Measurements from ENCODE around the gene GPR137C.
"Not testable (repeated sequence)": the region's sequence is repeated elsewhere in the genome, so short reads cannot be mapped to it uniquely, and the experiment has no call there.

GPR137C gene

DNA sequence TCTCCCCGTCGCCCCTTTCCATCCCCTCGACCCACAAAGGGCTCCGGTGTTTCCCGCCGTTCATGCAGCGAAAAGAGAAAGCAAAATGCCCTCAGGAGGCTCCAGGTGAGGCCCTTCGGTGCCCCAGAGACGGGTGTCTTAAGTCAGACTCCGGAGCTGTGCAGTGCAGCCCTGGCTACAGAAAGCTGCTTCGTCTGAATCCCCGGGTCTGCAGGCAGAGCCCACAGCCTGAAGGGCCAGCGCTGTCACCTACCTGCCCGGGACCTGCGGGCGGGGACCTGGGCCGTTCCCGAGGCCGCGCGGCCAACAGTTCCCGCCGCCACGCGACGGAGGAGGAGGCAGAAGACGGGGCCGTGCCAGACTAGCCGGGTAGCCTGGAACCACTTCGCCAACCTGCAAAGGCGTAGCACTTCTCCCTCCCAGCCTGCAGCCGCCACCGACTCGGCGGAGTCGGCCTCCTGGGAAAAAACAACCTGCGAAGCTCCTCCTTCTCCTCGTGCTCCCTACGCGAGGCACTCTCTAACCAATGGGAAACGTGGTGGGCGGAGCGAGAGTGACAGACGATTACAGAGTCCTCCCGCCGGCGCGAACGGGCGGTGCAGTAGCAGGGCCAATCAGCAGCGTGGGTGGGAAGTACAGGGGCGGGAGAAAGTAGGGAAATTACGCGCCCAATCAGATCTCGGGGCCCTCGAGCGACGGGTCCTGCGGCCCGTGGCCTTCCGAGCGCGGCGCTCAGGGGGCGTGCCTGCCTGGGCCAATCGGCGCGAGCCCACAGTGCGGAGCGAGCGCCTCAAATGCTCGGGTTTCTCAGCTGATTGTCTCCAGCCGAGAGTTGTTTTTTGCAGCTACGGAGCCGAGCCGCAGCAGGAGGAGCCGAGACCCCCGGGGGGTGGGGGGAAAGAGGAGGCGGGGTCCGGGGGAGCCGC lies at the start of gene GPR137C, which contains the start of gene TXNDC16:
Gene GPR137C, plus strand, starts transcription at position 774 of the 926 bp plus-strand sequence. CDS start 312 bp downstream, outside the sequence.
Gene TXNDC16, minus strand, starts transcription at position 443 of the 926 bp plus-strand sequence. CDS start 8,948 bp downstream, outside the sequence.
- DNase-seq = peak; percentile 100

GRCh38 chr14:52513249-52513648 lies 39.4 kb upstream of the GPR137C start:
- DNase-seq = no peak

DNA sequence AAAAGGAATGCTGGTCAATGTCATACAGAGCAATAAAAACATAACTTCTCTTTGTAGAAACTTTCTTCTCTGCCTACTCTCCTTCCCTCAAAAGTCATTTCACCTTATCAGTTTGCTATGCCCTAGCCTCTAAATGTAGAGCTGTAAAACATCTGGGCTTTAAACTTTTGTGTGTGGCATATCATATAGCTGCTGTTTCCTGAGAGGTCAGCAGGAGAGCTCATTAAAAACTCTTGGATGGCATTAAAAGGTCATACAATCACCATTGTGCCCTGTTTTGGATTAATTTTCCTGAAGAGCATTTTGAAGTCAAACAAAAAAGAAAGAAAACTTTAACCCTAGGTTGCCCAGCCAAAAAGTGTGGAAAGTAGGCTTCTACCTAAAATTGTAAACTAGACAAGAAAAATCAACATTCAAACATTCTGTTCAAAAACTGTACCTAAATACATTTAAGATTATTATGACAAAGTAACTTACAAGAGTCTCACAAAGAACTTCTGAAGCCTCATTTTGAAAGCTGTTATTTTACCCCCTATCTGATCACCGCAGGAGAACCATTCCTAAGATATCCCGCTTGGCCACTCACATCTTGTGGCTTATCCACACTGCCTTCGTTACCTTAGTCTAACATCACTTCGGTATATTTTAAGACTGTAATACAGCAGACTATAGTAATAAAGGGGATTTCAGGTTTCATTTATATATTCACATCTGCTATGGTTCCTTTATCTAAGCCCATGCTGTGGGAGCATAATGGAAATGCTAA lies 38.4 kb upstream of the GPR137C start:
- DNase-seq = no peak

GRCh38 chr14:52522033-52522432 lies 30.6 kb upstream of the GPR137C start:
- DNase-seq = no peak

- DNase-seq = no peak
Measured at GRCh38 chr14:52522581-52523345, 29.9 kb upstream of the GPR137C start.

- no peak for DNase-seq
Measured at GRCh38 chr14:52527052-52527451, 25.6 kb upstream of the GPR137C start.

GRCh38 chr14:52531481-52531880 lies 21.2 kb upstream of the GPR137C start:
- no peak for DNase-seq

GRCh38 chr14:52536269-52536668 lies 16.4 kb upstream of the GPR137C start:
- no peak for DNase-seq

DNA sequence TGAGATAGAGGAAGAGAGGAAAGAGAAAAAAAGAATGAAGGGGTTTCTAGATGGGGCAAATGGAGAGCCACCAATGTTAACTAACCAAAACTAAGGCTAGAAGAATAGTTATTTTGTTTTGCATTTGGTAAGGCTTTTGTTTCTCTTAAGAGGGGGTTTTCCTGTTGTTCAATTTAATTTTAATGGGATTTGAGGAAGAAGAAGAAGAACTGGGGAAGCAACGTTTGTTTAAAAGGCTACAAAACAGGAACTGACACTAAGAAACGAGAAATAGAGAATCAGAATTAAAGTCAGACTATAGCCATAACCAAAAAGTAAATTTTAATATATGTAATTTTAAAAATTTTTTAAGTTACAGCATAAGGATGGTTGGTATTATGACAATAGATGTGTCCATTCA lies 14.0 kb upstream of the GPR137C start:
- no peak for DNase-seq

DNA sequence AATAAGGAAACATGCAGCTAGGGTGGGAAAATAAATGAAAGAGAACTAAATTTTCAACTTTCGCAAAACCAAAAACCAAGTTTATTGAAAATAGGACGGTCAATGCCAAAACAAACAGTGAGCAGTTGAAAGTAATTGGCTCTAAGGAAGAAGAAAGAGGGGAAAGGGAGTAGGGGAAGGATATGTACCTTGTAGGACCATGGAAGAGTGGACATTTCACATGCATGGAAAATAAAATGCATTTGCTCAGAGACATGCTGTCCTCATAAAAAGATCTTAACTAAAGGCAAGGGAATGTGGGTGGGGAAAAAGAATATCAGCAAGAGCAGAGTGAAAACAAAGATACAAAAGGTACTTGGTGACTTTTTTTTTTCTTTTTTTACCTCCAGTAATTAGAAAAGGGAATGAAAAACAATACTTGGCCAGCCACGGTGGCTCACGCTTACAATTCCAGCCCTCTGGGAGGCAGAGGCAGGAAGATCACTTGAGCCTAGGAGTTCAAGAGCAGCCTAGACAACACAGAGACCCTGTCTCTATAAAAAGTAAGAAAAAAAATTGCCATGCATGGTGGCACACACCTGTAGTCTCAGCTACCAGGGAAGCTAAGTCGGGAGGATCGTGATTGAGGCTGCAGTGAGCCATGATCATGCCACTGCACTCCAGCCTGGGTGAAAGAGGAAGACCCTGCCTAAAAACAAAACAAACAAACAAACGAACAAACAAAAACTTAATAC lies 6.9 kb upstream of the GPR137C start:
- DNase-seq = no peak

DNA sequence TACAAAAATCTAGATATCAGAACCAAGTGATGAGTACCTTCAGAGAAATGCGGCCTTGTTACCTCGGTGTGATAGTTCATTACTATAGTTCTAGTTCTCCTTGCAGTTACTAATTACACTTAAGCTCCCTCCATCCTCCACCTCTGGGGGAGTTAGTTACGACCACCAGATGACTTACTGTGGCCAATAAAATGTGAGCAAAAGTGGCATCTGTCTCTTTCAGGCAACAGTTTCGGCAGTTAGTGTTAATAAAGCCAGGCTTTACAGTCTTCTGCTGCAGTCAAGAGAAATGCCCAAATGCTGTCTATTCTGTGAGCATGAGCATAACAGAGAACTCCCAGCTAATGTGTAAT lies 6.3 kb upstream of the GPR137C start:
- no peak for DNase-seq

GRCh38 chr14:52547027-52547426 lies 5.6 kb upstream of the GPR137C start:
- DNase-seq = no peak

DNA sequence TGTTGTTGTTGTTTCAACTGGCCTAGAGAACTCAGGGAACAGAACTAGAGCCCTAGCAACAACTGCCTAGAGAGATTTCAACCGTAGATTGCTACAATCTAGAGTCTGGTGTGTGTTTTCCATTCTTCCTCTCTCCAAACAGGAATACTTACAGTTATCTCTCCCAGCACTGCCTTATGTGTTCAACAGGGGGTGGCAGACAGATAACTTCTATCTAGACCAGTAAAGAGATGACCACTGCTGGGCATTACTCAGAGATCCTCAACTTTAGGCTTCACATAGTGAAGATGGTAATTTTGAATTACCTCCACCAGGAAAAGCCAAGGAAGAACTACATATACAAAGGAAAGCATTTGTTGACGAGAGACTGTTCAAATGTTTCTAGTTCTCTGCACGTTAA lies 5.1 kb upstream of the GPR137C start:
- no peak for DNase-seq

DNA sequence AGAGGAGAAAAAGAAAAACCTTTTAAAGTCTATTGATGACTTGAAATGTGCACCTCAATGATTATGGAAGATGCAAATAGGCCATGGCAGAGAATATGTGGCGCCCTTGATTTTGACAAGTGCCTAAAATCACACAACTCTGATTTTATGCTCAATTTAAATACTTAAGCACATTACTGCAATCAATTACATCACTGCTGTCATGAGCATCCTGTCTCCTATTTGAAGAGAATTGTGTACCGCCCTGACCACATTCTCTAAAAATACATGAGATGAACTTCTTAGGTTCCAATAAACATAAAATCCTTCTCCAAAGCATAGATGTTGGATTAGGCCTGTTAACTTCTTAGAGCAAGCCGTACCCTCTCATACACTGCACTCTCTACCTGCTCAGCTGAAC lies 2.0 kb upstream of the GPR137C start:
- no peak for DNase-seq

DNA sequence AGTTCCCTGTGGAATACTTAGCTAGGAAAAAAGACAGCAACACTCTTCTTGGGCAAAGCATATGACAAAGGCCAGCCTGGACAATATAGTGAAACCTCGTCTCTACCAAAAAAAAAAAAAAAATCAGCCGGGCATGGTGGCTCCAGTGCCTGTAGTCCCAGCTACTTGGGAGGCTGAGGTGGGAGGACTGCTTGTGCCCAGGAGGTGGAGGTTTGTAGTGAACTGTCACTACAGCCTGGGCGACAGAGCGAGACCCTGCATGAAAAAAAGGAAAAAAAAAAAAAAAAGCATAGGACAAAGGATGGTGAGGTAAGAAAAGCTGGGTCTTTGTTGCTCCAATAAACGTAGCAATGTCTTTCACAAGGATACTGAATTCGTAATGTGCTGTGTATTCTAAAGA lies 1.4 kb upstream of the GPR137C start:
- DNase-seq = no peak

- DNase-seq = peak; percentile 83
Measured at GRCh38 chr14:52551696-52552062, 957 bp upstream of the GPR137C start.

DNA sequence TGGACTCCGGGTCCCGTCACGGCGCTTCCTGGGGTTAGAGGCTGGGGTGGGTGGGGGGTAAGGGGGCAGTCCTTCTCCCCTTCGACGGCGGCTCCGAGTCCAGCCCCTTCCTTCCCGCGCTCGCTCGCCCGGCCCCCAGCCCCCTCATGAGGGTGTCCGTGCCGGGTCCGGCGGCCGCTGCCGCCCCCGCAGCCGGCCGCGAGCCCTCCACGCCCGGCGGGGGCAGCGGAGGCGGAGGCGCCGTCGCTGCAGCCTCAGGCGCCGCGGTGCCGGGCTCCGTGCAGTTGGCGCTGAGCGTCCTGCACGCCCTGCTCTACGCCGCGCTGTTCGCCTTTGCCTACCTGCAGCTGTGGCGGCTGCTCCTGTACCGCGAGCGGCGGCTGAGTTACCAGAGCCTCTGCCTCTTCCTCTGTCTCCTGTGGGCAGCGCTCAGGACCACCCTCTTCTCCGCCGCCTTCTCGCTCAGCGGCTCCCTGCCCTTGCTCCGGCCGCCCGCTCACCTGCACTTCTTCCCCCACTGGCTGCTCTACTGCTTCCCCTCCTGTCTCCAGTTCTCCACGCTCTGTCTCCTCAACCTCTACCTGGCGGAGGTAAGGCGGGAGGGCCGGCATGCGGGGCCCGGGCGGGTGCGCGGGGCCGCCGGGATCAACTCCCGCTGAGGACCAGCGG lies 500 bp downstream of the GPR137C start:
- peak; percentile 76 for DNase-seq

- DNase-seq = peak; percentile 89
Measured at GRCh38 chr14:52553671-52554575, 1.3 kb downstream of the GPR137C start.

GRCh38 chr14:52558688-52559087 lies 6.1 kb downstream of the GPR137C start:
- DNase-seq = no peak

GRCh38 chr14:52563120-52563519 lies 10.5 kb downstream of the GPR137C start:
- DNase-seq = no peak

- DNase-seq = not testable (repeated sequence)
Measured at GRCh38 chr14:52568454-52568853, 15.8 kb downstream of the GPR137C start.

All from NCI-H2171 treated with DMSO at 0.1 percent for 48 hours (cell line).